Tibial artery (tissue), 4 donors: ENCODE measurements around the gene FOXI2.

Experiments
- DNase-seq, 2 donors: peaks; one replicate each; pipeline ENCODE4 v3.0.0-alpha.2; 2019
- H3K27ac ChIP-seq, 2 donors: fragments of 200-600 bp; sonication (generic) in 1 of 2; 1 replicate in 1 of 2; 2 replicates in 1 of 2; pipeline ENCODE4 v1.5.1; 2018 to 2019; ENCODE audit warnings: mild to moderate bottlenecking in 1 of 2
- H3K27me3 ChIP-seq, 2 donors: fragments of 200-600 bp; sonication (generic) in 1 of 2; one replicate each; pipeline versions ENCODE4 v1.5.1 to v1.6.0; 2016 to 2019
- H3K36me3 ChIP-seq, 3 donors: fragments of 200-600 bp; sonication (generic) in 2 of 3; one replicate each; pipeline ENCODE4 v1.5.1; 2016 to 2019; ENCODE audit warnings: mild to moderate bottlenecking in 2 of 3
- H3K4me1 ChIP-seq, 4 donors: fragments of 200-600 bp; sonication (generic) in 2 of 4; 1 replicate in 3 of 4; 2 replicates in 1 of 4; pipeline ENCODE4 v1.5.1; 2016 to 2019
- H3K4me3 ChIP-seq, 2 donors: fragments of 200-600 bp; sonication (generic) in 1 of 2; 1 replicate in 1 of 2; 2 replicates in 1 of 2; pipeline ENCODE4 v1.5.1; 2018 to 2019; ENCODE audit warnings: mild to moderate bottlenecking in 2 of 2
- H3K9me3 ChIP-seq, 3 donors: fragments of 200-600 bp; sonication (generic) in 1 of 3; one replicate each; pipeline ENCODE4 v1.5.1; 2016 to 2019
- CTCF ChIP-seq, 2 experiments: fragments of 200-600 bp in 1 of 2; fragments of 450-650 bp in 1 of 2; IDR thresholded peaks; one replicate each; pipeline ENCODE4 v1.5.1; 2017 to 2019; ENCODE audit warnings: antibody characterized with exemption in 2 of 2, mild to moderate bottlenecking in 1 of 2, moderate library complexity in 1 of 2
- intact Hi-C: fragments of 100-400 bp; cut with DNase I; formaldehyde crosslinking; loops from one replicate; pipeline ENCODE4 v1.15.0; 2023; ENCODE audit warnings: low total_unique reads

FOXI2 gene

GRCh38 chr10:127736915-127737562, at the start of gene FOXI2:
Gene FOXI2, plus strand, starts transcription at chr10:127737185. Its CDS starts 89 bp downstream, at chr10:127737274.
- Histone ChIP-seq H3K36me3 (no peaks in the 10 kb centered on the region), H3K4me1 (peaks cover 0 to 14% (median 8%) of the 10 kb centered on the region in 4 donors), H3K27me3 (peaks cover 0 to 54% of the 10 kb centered on the region in 2 donors), H3K4me3 (peak within 1 kb of the TSS in 1 of 2 donors; percentile 12), H3K9me3 (no peaks in the 10 kb centered on the region), H3K27ac (no peak within 1 kb of the TSS)
- intact Hi-C loops, result no loop called here
- TF ChIP-seq CTCF (IDR thresholded peaks at IDR 0.05), result no peak
- no peak for DNase-seq

DNA sequence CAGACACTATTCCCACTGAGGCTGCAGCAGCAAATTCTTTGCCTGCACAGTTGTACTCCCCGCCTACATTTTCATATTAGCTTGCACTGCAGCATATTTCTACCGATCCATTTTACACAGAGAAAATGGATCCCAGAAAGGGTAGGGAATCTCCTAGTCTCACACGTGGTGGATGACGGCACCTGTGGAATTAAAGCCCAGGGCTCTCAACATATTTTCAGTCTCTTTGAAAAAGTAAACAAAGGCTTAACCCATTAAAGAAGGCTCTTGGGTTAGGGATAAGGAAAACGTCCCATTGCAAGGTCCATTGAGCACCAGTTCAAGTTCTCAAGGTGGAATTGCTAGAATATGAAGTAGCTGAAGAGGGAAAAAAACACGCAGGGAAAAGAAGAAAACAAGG, 49.4 kb upstream of the FOXI2 start:
- TF ChIP-seq CTCF (IDR thresholded peaks at IDR 0.05), result no peak
- Histone ChIP-seq H3K36me3 (no peaks in the 10 kb centered on the region), H3K27me3 (no peaks in the 10 kb centered on the region), H3K9me3 (no peaks in the 10 kb centered on the region), H3K4me3 (no peak overlapping the region), H3K4me1 (no peaks in the 10 kb centered on the region), H3K27ac (no peak overlapping the region)
- intact Hi-C loops, result no loop called here
- no peak for DNase-seq

DNA sequence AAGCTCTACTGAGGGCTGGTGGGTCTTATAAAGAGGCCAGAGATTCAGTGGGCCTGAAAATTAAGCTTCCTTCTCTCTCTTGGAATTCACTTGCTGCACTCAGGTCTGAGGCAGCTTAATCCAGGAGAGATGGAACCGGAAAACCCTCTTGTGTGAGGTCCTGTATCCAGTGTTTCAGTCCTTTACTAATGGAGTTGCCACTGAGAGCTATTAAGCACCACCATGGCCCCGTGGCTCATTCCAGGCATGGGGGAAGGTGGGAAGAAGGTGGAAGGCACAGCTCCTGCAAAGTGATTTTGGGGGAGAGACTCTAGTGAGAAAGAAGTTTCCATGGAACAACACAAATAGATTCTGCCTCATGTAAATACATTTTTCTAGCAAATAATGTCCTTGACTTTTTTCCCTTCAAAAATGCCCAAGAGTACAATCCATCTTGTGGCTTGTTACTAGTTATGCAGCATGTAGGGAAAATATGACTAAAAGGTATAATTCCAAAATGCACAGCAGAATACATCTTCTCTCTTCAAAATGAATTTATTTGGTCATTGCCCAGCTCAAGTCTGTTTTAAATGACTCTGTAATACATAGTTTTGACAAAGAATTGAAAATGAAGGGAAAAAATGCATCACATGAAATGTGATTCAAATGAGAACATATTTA, 46.7 kb upstream of the FOXI2 start:
- Histone ChIP-seq H3K9me3 (no peaks in the 10 kb centered on the region), H3K4me1 (no peaks in the 10 kb centered on the region), H3K27ac (no peak overlapping the region), H3K4me3 (no peak overlapping the region), H3K27me3 (no peaks in the 10 kb centered on the region), H3K36me3 (no peaks in the 10 kb centered on the region)
- intact Hi-C loops, result no loop called here
- DNase-seq, result no peak
- TF ChIP-seq CTCF (IDR thresholded peaks at IDR 0.05), result no peak

DNA sequence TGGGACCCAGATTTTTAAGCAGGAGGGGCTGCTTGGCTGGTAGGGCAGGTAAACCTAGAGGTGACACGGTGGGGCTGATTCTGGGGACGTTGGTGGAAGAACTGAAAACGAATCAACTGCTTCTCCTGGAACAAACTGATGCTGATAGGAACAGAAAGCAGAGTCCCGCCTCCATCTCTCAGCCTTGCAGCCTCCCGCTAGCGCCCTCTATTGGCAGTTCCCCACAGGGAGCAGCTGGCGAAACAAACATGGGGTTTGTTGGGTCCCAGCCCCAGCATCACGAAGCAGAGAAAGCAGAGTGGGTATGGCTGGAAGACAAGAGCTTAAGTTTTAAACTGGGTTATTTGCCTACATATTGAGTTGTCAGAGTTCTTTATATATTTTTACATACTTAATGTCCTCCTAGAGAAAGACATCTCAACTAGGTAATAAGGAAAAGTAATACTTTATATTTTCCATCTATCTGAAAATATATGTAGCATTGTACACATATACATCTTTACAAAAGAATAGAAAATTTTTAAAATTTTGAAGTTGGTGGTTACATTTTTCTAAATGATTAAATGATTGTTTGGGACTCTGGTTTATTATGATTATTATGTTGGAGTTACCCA, 42.3 kb upstream of the FOXI2 start:
- H3K27me3 ChIP-seq, result no peaks in the 10 kb centered on the region
- no peak overlapping the region for H3K27ac ChIP-seq
- DNase-seq, result no peak
- H3K4me1 ChIP-seq, result no peaks in the 10 kb centered on the region
- intact Hi-C loops, result no loop called here
- no peak for TF ChIP-seq CTCF (IDR thresholded peaks at IDR 0.05)
- no peak overlapping the region for H3K4me3 ChIP-seq
- H3K36me3 ChIP-seq, result no peaks in the 10 kb centered on the region
- H3K9me3 ChIP-seq, result no peaks in the 10 kb centered on the region

- Histone ChIP-seq H3K4me3 (no peak overlapping the region), H3K4me1 (no peaks in the 10 kb centered on the region), H3K36me3 (no peaks in the 10 kb centered on the region), H3K27ac (no peak overlapping the region), H3K9me3 (no peaks in the 10 kb centered on the region), H3K27me3 (no peaks in the 10 kb centered on the region)
- TF ChIP-seq CTCF (IDR thresholded peaks at IDR 0.05), result no peak
- no peak for DNase-seq
- intact Hi-C loops, result no loop called here
Observed at GRCh38 chr10:127695431-127695830, 41.6 kb upstream of the FOXI2 start.
